WTC11 (cell line): ENCODE measurements around the gene PPIG. TPM values are rescaled to one million over a fixed set of nuclear protein-coding genes. Genes with fewer than 3 reads are reported as not detected.

Experiments used
- ATAC-seq: fragments of 200-7000 bp; cut with Tn5 transposase; 2 replicates; pipeline ENCODE4 v1.10.0; 2021; ENCODE audit warnings: mild to moderate bottlenecking, moderate library complexity
- CTCF ChIA-PET: fragments of 300-600 bp; sonication (Branson Sonifier 250); formaldehyde crosslinking; loops from one replicate; lab custom pipeline; 2021; ENCODE audit warnings: antibody characterized with exemption; lab: Charles Lee
- POLR2A ChIA-PET: fragments of 350-600 bp; sonication (Branson Sonifier 250); formaldehyde crosslinking; loops from one replicate; lab custom pipeline; 2021; ENCODE audit warnings: antibody characterized with exemption; lab: Charles Lee
- DNase-seq: peaks from one replicate; pipeline ENCODE4 v3.0.0; 2021; ENCODE audit warnings: low spot score
- H3K27ac Mint-ChIP-seq: 2 replicates; pipeline ENCODE4 v1.8.0; 2021; ENCODE audit warnings: mixed read lengths
- H3K27me3 Mint-ChIP-seq: 2 replicates; pipeline ENCODE4 v1.8.0; 2021; ENCODE audit warnings: low read depth, mild to moderate bottlenecking, moderate library complexity, mixed read lengths
- H3K36me3 Mint-ChIP-seq: 2 replicates; pipeline ENCODE4 v1.8.0; 2021; ENCODE audit warnings: mixed read lengths
- H3K4me1 Mint-ChIP-seq: 2 replicates; pipeline ENCODE4 v1.8.0; 2022; ENCODE audit warnings: mixed read lengths
- H3K4me3 Mint-ChIP-seq: 2 replicates; pipeline ENCODE4 v1.8.0; 2021; ENCODE audit warnings: mild to moderate bottlenecking, moderate library complexity, mixed read lengths
- H3K9me3 Mint-ChIP-seq: 2 replicates; pipeline ENCODE4 v1.8.0; 2021; ENCODE audit warnings: mixed read lengths
- CREM ChIP-seq: sonication (generic); formaldehyde crosslinking; IDR thresholded peaks from 2 replicates; pipeline ENCODE4 v1.8.1; 2022; ENCODE audit warnings: mild to moderate bottlenecking, missing genetic modification reagents, moderate library complexity
- E2F1 ChIP-seq: sonication (generic); formaldehyde crosslinking; IDR thresholded peaks from 2 replicates; pipeline ENCODE4 v1.8.0; 2022; ENCODE audit warnings: mild to moderate bottlenecking, missing genetic modification reagents
- EMX1 ChIP-seq: fragments of 250-450 bp; sonication (Bioruptor Pico); IDR thresholded peaks from 2 replicates; pipeline ENCODE4 v1.8.0; 2021; ENCODE audit warnings: mild to moderate bottlenecking
- ERG ChIP-seq: fragments of 250-450 bp; sonication (Bioruptor Pico); IDR thresholded peaks from 2 replicates; pipeline ENCODE4 v1.8.0; 2021; ENCODE audit warnings: mild to moderate bottlenecking
- FOXJ3 ChIP-seq: sonication (generic); formaldehyde crosslinking; IDR thresholded peaks from 2 replicates; pipeline ENCODE4 v1.9.0; 2021; ENCODE audit warnings: missing genetic modification reagents, mild to moderate bottlenecking, borderline replicate concordance
- FOXP4 ChIP-seq: sonication (generic); formaldehyde crosslinking; IDR thresholded peaks from 2 replicates; pipeline ENCODE4 v1.8.0; 2022; ENCODE audit warnings: mild to moderate bottlenecking, missing genetic modification reagents
- GABPB1 ChIP-seq: sonication (generic); formaldehyde crosslinking; IDR thresholded peaks from 2 replicates; pipeline ENCODE4 v1.8.1; 2023; ENCODE audit warnings: mild to moderate bottlenecking, missing genetic modification reagents
- GRHL2 ChIP-seq: fragments of 250-450 bp; sonication (Bioruptor Pico); IDR thresholded peaks from 2 replicates; pipeline ENCODE4 v1.8.0; 2022; ENCODE audit warnings: mild to moderate bottlenecking, moderate library complexity; ENCODE audit not compliant: insufficient replicate concordance, severe bottlenecking
- IRF2 ChIP-seq: sonication (generic); formaldehyde crosslinking; IDR thresholded peaks from 2 replicates; pipeline ENCODE4 v1.8.0; 2022; ENCODE audit warnings: low read depth, missing genetic modification reagents, borderline replicate concordance
- NFE2L1 ChIP-seq: sonication (generic); formaldehyde crosslinking; IDR thresholded peaks from 2 replicates; pipeline ENCODE4 v1.8.1; 2023; ENCODE audit warnings: missing genetic modification reagents
- TCF7 ChIP-seq: sonication (generic); formaldehyde crosslinking; IDR thresholded peaks from 2 replicates; pipeline ENCODE4 v1.8.0; 2022; ENCODE audit warnings: mild to moderate bottlenecking, low read depth, missing genetic modification reagents, moderate library complexity
- TP53 ChIP-seq: sonication (generic); formaldehyde crosslinking; IDR thresholded peaks from 2 replicates; pipeline ENCODE4 v1.8.1; 2023; ENCODE audit warnings: mild to moderate bottlenecking, missing genetic modification reagents
- ZNF232 ChIP-seq: sonication (generic); formaldehyde crosslinking; IDR thresholded peaks from 2 replicates; pipeline ENCODE4 v1.8.0; 2022; ENCODE audit warnings: mild to moderate bottlenecking, missing genetic modification reagents
- ZNF512 ChIP-seq: sonication (generic); formaldehyde crosslinking; IDR thresholded peaks from 2 replicates; pipeline ENCODE4 v1.8.1; 2022; ENCODE audit warnings: missing genetic modification reagents, borderline replicate concordance
- total RNA-seq: library from RNA; stranded (reverse); gene quantifications from 3 replicates; pipeline ENCODE4 v1.2.3, GENCODE V29; 2021
- TF ChIP-seq, protein P1 (sequence below): sonication (generic); formaldehyde crosslinking; IDR thresholded peaks from 2 replicates; pipeline ENCODE4 v1.8.1; 2022; ENCODE audit warnings: mild to moderate bottlenecking, missing genetic modification reagents, moderate library complexity, borderline replicate concordance
- TF ChIP-seq, protein P2 (sequence below): sonication (generic); formaldehyde crosslinking; IDR thresholded peaks from 2 replicates; pipeline ENCODE4 v1.8.1; 2023; ENCODE audit warnings: mild to moderate bottlenecking, missing genetic modification reagents
- TF ChIP-seq, protein P3 (sequence below): fragments of 250-450 bp; sonication (Bioruptor Pico); IDR thresholded peaks from 2 replicates; pipeline ENCODE4 v2.1.2; 2022; ENCODE audit warnings: mild to moderate bottlenecking, moderate library complexity
- TF ChIP-seq, protein P4 (sequence below): sonication (generic); formaldehyde crosslinking; IDR thresholded peaks from 2 replicates; pipeline ENCODE4 v1.8.0; 2023; ENCODE audit warnings: missing genetic modification reagents

The PPIG gene
- total RNA-seq, 1 experiment from 2014 or later = 77.7 TPM

- no peak for TF ChIP-seq NFE2L1 (CRISPR knock-in tag)
- no peak for TF ChIP-seq FOXP4 (CRISPR knock-in tag)
- TF ChIP-seq TP53 (CRISPR knock-in tag) = no peak
- TF ChIP-seq IRF2 (CRISPR knock-in tag) = no peak
- no peak for TF ChIP-seq ZNF512 (CRISPR knock-in tag)
- TF ChIP-seq, protein P1, sequence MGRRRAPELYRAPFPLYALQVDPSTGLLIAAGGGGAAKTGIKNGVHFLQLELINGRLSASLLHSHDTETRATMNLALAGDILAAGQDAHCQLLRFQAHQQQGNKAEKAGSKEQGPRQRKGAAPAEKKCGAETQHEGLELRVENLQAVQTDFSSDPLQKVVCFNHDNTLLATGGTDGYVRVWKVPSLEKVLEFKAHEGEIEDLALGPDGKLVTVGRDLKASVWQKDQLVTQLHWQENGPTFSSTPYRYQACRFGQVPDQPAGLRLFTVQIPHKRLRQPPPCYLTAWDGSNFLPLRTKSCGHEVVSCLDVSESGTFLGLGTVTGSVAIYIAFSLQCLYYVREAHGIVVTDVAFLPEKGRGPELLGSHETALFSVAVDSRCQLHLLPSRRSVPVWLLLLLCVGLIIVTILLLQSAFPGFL (CRISPR knock-in tag) = no peak
- no peak for TF ChIP-seq FOXJ3
- TF ChIP-seq TCF7 (CRISPR knock-in tag) = no peak
- TF ChIP-seq E2F1 (CRISPR knock-in tag) = no peak
- TF ChIP-seq GRHL2 (CRISPR knock-in tag) = no peak
- TF ChIP-seq ERG (CRISPR knock-in tag) = no peak
- TF ChIP-seq ZNF232 (CRISPR knock-in tag) = no peak
These were observed 53.5 kb downstream of the PPIG start (continued) for GRCh38 chr2:169637620-169638019.

DNA sequence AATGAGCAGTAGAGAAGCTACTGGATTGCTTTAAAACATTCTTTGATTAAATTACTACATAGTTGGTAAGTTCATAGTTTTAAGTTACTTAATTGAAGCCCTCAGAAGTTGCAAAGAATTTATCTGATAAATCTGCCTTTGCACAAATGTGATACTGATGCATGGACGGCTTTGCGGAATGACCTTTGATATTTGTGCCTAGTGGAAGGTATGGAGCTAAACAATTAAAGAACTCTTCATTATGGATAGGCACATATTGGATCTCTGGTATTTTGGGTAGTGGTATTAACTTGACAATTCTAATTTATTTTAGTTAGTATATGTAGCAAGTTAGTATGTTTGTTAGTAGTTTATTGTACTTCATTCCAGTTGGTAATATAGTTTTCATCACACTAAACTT, 56.0 kb downstream of the PPIG start:
- no peaks in the 10 kb centered on the region for H3K9me3 Mint-ChIP-seq
- no peak for TF ChIP-seq NFE2L1 (CRISPR knock-in tag)
- TF ChIP-seq, protein P2, sequence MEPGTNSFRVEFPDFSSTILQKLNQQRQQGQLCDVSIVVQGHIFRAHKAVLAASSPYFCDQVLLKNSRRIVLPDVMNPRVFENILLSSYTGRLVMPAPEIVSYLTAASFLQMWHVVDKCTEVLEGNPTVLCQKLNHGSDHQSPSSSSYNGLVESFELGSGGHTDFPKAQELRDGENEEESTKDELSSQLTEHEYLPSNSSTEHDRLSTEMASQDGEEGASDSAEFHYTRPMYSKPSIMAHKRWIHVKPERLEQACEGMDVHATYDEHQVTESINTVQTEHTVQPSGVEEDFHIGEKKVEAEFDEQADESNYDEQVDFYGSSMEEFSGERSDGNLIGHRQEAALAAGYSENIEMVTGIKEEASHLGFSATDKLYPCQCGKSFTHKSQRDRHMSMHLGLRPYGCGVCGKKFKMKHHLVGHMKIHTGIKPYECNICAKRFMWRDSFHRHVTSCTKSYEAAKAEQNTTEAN (CRISPR knock-in tag) = no peak
- no peak for TF ChIP-seq CREM
- no peak for TF ChIP-seq EMX1 (CRISPR knock-in tag)
- no peaks in the 10 kb centered on the region for H3K27me3 Mint-ChIP-seq
- POLR2A ChIA-PET = no interaction called here
- ATAC-seq = no peak
- H3K36me3 Mint-ChIP-seq = no peaks in the 10 kb centered on the region
- DNase-seq = no peak
- CTCF ChIA-PET = interaction anchor here (0.6 kb wide), 1 partner anchor 12 kb away, joined by 3 read pairs; no protein-coding TSS in a partner anchor
- H3K4me1 Mint-ChIP-seq = no peaks in the 10 kb centered on the region
- H3K4me3 Mint-ChIP-seq = no peak overlapping the region
- H3K27ac Mint-ChIP-seq = no peak overlapping the region

DNA sequence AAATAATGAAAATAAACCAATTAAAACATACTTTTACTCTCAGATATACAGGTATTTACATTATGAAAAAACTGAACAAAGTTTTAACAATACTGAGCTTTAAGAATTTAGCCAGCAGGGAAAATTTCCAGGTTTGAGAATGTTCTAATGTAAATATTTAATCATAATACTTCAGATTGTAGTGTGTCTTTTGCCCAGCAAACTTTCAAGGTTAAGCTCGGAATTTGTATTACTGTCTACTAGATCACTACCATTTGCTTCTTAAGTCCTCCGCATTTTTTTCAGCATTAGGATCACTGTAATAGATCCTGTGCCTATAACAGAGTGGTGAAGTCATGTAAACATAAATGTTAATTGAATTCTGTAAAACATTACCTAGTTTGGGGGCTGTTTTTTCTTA, 57.3 kb downstream of the PPIG start:
- ChIA-PET POLR2A (no interaction called here), CTCF (no interaction called here)
- DNase-seq (no peak), ATAC-seq (no peak)
- Mint-ChIP-seq H3K27ac (no peak overlapping the region), H3K4me3 (no peak overlapping the region), H3K9me3 (no peaks in the 10 kb centered on the region), H3K27me3 (no peaks in the 10 kb centered on the region), H3K4me1 (no peaks in the 10 kb centered on the region), H3K36me3 (no peaks in the 10 kb centered on the region)
- TF ChIP-seq, protein P3, sequence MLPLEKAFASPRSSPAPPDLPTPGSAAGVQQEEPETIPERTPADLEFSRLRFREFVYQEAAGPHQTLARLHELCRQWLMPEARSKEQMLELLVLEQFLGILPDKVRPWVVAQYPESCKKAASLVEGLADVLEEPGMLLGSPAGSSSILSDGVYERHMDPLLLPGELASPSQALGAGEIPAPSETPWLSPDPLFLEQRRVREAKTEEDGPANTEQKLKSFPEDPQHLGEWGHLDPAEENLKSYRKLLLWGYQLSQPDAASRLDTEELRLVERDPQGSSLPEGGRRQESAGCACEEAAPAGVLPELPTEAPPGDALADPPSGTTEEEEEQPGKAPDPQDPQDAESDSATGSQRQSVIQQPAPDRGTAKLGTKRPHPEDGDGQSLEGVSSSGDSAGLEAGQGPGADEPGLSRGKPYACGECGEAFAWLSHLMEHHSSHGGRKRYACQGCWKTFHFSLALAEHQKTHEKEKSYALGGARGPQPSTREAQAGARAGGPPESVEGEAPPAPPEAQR (CRISPR knock-in tag) = no peak
- TF ChIP-seq GABPB1 (CRISPR knock-in tag) (no peak), FOXJ3 (no peak)
- TF ChIP-seq, protein P4, sequence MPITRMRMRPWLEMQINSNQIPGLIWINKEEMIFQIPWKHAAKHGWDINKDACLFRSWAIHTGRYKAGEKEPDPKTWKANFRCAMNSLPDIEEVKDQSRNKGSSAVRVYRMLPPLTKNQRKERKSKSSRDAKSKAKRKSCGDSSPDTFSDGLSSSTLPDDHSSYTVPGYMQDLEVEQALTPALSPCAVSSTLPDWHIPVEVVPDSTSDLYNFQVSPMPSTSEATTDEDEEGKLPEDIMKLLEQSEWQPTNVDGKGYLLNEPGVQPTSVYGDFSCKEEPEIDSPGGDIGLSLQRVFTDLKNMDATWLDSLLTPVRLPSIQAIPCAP = no peak
